ENCODE data around the gene MPST.

The MPST gene

DNA sequence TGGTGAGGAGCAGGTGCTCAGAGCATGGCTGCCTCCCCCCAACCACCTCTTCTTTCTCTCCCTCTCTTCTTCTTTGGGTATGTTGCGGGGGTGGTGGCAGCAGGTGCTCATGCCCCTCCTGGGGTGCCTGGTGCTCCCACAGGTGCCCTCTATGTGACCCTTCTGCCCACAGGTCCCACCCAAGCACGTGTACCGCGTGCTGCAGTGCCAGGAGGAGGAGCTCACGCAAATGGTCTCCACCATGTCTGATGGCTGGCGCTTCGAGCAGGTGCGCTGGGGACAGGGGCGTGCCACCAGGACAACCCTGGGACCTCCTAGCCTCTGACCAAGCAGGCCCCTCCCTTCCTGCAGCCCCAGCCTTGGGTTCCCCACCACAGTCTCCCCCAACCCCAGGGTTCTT lies 37.7 kb downstream of the MPST start:
- TF ChIP-seq, protein P1, sequence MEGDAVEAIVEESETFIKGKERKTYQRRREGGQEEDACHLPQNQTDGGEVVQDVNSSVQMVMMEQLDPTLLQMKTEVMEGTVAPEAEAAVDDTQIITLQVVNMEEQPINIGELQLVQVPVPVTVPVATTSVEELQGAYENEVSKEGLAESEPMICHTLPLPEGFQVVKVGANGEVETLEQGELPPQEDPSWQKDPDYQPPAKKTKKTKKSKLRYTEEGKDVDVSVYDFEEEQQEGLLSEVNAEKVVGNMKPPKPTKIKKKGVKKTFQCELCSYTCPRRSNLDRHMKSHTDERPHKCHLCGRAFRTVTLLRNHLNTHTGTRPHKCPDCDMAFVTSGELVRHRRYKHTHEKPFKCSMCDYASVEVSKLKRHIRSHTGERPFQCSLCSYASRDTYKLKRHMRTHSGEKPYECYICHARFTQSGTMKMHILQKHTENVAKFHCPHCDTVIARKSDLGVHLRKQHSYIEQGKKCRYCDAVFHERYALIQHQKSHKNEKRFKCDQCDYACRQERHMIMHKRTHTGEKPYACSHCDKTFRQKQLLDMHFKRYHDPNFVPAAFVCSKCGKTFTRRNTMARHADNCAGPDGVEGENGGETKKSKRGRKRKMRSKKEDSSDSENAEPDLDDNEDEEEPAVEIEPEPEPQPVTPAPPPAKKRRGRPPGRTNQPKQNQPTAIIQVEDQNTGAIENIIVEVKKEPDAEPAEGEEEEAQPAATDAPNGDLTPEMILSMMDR (conservative IDR thresholded peaks at IDR 0.05; ENCODE audit: low read depth): no peak
- POLR2A ChIA-PET (ENCODE audit: low non-redundant PET): no interaction called here
- CTCF ChIA-PET: interaction anchor here (0.6 kb wide), 1 partner anchor 32 kb away, joined by 5 read pairs; no protein-coding TSS in a partner anchor

DNA sequence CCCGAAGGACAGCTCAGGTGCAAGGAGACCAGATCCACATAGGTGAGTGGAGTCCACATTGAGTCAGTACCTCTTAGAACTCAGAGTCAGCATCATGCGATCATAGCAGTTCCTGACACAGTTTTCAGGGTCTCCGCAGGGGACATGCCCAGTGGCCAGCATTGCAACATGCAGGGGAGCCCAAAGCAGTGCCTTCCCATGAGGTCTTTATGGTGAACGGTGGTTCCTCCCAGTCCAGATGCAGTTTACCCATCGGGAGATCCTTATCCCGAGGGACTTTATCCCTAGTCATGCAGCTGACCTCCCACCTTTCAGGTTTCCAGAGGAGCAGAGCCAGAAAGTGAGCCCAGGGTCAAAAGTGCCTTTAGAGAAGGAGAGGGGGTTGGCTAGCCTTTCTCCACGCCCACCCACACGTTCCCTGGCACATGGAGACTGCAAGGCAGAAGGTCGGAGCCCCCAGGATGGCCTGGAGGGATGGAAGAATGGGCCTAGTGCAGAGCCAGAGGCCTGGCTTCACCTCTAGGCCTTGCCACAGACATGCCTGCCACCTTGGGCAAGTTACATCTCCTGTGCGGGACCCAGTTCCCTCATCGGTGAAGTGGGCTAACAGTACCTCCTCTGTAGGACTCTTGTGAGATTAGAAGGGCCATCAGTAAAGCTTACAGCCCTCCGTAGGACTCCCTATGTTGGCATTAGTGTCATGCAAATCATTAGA lies 38.4 kb downstream of the MPST start:
- TF ChIP-seq, protein P1 (conservative IDR thresholded peaks at IDR 0.05; ENCODE audit: low read depth): no peak
- no peak for DNase-seq (ENCODE audit: low spot score)
- POLR2A ChIA-PET (ENCODE audit: low non-redundant PET): no interaction called here
- 0 out of 2 replicates have a peak overlapping the region, but pooled peaks have one; percentile 0 for H3K27ac ChIP-seq
- CTCF ChIA-PET: no interaction called here

More for the DNA sequence above, 37.7 kb downstream of the MPST start:
- H3K27ac ChIP-seq: no peak overlapping the region
- no peak for DNase-seq (ENCODE audit: low spot score)

DNA sequence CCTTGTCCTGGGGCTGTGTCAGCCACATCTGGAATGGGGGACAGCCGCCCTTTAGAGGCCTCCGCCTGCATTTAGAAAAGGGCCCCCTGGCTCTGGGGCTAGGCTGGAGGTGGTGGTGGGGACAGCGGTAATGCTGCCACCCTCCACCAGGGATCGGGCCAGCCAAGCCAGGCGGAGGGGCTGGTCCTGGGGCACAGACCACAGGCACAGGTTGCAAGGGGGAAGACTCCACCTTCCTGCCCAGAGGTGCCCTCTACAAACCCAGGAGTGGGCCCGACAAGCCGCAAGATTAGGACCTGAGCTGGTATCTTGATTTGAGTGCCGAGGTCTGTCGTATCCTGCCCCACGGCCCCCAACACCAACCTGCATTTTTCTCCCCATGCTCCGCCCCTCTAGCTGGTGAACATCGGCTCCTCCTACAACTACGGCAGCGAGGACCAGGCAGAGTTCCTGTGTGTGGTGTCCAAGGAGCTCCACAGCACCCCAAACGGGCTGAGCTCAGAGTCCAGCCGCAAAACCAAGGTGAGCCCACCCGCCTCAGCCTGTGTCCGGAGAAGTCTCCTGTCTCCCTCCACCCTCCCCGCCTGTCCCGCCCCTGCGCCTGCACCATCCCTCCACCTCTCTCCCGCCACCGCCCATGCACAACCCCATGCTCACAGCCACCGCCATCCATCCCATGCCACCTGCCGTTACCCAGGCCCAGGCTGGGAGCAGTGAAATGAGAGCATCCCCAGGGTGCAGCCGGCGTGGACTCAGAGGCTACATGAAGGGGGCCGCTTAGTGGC lies 39.6 kb downstream of the MPST start:
- POLR2A ChIA-PET (ENCODE audit: low non-redundant PET): no interaction called here

DNA sequence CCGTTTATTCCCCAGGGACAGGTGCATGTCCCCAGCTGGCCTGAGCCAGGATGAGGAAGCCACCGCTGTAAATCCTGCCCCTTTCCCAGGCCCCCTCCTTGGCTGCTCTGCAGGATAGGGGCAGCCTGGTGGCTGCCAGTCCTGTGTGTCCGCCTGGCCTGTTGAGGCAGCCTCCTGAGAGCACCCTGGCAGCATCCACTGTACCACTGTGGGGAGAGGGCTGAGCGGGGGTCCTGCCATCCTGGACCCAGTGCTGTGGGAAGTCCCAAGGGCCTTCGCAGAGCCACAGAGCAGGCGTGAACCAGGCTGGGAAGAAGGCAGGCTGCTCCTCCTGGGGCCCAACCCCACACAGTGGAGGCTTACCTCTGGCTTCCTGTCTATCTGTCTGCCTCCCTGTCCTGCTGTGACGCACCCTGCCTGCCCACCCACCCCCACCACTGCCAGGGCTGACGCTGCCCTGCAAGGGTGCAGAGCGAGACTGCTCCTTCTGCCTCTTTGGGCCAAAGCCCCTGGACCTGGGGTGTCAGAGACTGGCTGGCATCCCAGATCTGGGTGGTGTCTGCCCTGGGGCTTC lies 40.4 kb downstream of the MPST start:
- POLR2A ChIA-PET (ENCODE audit: low non-redundant PET): no interaction called here
- CTCF ChIA-PET: no interaction called here
- TF ChIP-seq, protein P1 (conservative IDR thresholded peaks at IDR 0.05; ENCODE audit: low read depth): no peak
- peak overlapping the region; percentile 21 for H3K27ac ChIP-seq
- DNase-seq (ENCODE audit: low spot score): no peak

More for the DNA sequence above, 39.6 kb downstream of the MPST start:
- TF ChIP-seq, protein P1 (conservative IDR thresholded peaks at IDR 0.05; ENCODE audit: low read depth): no peak
- DNase-seq (ENCODE audit: low spot score): no peak
- no peak overlapping the region for H3K27ac ChIP-seq
- CTCF ChIA-PET: no interaction called here

DNA sequence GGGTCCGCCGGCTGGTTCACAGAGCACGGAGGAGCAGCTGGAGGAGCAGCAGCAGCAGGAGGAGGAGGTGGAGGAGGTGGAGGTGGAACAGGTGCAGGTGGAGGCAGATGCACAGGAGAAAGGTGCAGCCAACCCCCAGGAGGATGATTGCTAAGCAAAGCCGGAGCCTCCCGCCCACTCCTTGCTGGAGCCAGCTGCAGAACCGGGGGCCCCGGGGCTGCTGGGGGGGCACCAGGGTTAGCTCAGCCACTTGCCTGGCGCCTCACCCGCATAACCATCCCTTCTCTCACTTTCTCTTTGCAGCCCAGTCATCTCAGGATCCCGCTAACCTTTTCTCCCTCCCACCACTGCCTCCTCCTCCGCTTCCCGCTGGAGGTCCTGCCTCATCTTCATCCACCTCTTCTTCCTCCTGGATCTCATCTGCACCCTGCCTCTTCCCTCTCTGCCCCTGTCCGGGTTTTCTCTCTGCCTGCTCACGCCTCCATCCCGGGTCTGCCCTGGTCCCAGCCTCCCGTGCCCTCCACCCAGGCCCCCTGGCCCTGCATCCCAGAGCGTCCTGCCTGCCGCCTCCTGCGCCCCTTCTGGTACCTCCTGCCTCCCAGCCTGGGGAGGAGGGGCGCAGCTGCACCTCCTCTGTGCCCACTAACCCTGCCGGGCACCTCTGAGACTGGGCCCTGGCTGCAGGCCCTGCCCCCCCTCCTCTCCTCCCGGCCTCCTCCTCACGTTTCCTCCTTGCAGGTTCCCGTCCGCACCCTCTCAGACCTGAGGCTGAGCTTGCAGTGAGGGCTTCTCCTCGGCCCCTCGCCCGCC lies 41.5 kb downstream of the MPST start:
- TF ChIP-seq, protein P1 (conservative IDR thresholded peaks at IDR 0.05; ENCODE audit: low read depth): no peak
- no peak for DNase-seq (ENCODE audit: low spot score)
- no peak overlapping the region for H3K27ac ChIP-seq
- POLR2A ChIA-PET (ENCODE audit: low non-redundant PET): no interaction called here
- CTCF ChIA-PET: interaction anchor here (0.6 kb wide), 1 partner anchor 25 kb away, joined by 5 read pairs; no protein-coding TSS in a partner anchor
